Activated T-cell treated with anti-CD3 and anti-CD28 coated beads, Interleukin-2, amount 50 U/mL, for 24 hours (primary cell): ENCODE results near the gene ROBO2.

Source experiments
- DNase-seq: peaks from one replicate; pipeline ENCODE4 v3.0.0-alpha.2; 2020
- H3K27ac Mint-ChIP-seq: 2 replicates; pipeline ENCODE4 v1.8.0; 2020; ENCODE audit warnings: mild to moderate bottlenecking, mixed read lengths
- H3K27me3 Mint-ChIP-seq: 2 replicates; pipeline ENCODE4 v1.8.0; 2020; ENCODE audit warnings: mixed read lengths
- H3K36me3 Mint-ChIP-seq: 2 replicates; pipeline ENCODE4 v1.8.0; 2020; ENCODE audit warnings: low read depth, mixed read lengths
- H3K4me1 Mint-ChIP-seq: 2 replicates; pipeline ENCODE4 v1.8.0; 2020; ENCODE audit warnings: low read depth, mixed read lengths
- H3K4me3 Mint-ChIP-seq: 2 replicates; pipeline ENCODE4 v1.8.0; 2020; ENCODE audit warnings: mild to moderate bottlenecking, moderate library complexity, mixed read lengths
- H3K9me3 Mint-ChIP-seq: 2 replicates; pipeline ENCODE4 v1.8.0; 2020; ENCODE audit warnings: mixed read lengths

Gene ROBO2

GRCh38 chr3:77414881-77415280, 375.0 kb downstream of the ROBO2 start:
- Mint-ChIP-seq H3K4me1 (no peaks in the 10 kb centered on the region), H3K9me3 (peaks cover 14% of the 10 kb centered on the region)

GRCh38 chr3:77420336-77420735, 380.4 kb downstream of the ROBO2 start:
- Mint-ChIP-seq H3K4me1 (no peaks in the 10 kb centered on the region), H3K27ac (no peak overlapping the region), H3K36me3 (no peaks in the 10 kb centered on the region), H3K4me3 (no peak overlapping the region), H3K9me3 (no peaks in the 10 kb centered on the region), H3K27me3 (no peaks in the 10 kb centered on the region)
- DNase-seq = no peak

More at GRCh38 chr3:77414881-77415280, 375.0 kb downstream of the ROBO2 start:
- no peak overlapping the region for H3K4me3 Mint-ChIP-seq
- no peak overlapping the region for H3K27ac Mint-ChIP-seq
- DNase-seq = no peak
- H3K27me3 Mint-ChIP-seq = no peaks in the 10 kb centered on the region
- H3K36me3 Mint-ChIP-seq = no peaks in the 10 kb centered on the region

- H3K36me3 Mint-ChIP-seq = no peaks in the 10 kb centered on the region
- no peaks in the 10 kb centered on the region for H3K4me1 Mint-ChIP-seq
- H3K27ac Mint-ChIP-seq = no peak overlapping the region
- DNase-seq = no peak
- no peak overlapping the region for H3K4me3 Mint-ChIP-seq
- H3K9me3 Mint-ChIP-seq = no peaks in the 10 kb centered on the region
- no peaks in the 10 kb centered on the region for H3K27me3 Mint-ChIP-seq
Measured at GRCh38 chr3:77421916-77422315, 382.0 kb downstream of the ROBO2 start.

GRCh38 chr3:77426531-77426930, 386.6 kb downstream of the ROBO2 start:
- DNase-seq = no peak
- Mint-ChIP-seq H3K27me3 (no peaks in the 10 kb centered on the region), H3K36me3 (no peaks in the 10 kb centered on the region), H3K9me3 (peaks cover 3% of the 10 kb centered on the region), H3K4me3 (no peak overlapping the region), H3K4me1 (no peaks in the 10 kb centered on the region), H3K27ac (no peak overlapping the region)

- no peak overlapping the region for H3K4me3 Mint-ChIP-seq
- no peak for DNase-seq
- H3K9me3 Mint-ChIP-seq = peaks cover 3% of the 10 kb centered on the region
- H3K4me1 Mint-ChIP-seq = no peaks in the 10 kb centered on the region
- H3K27me3 Mint-ChIP-seq = no peaks in the 10 kb centered on the region
- H3K27ac Mint-ChIP-seq = no peak overlapping the region
- H3K36me3 Mint-ChIP-seq = no peaks in the 10 kb centered on the region
Measured at GRCh38 chr3:77427528-77427927, 387.6 kb downstream of the ROBO2 start.

GRCh38 chr3:77436908-77437307, 397.0 kb downstream of the ROBO2 start:
- no peak overlapping the region for H3K27ac Mint-ChIP-seq
- H3K4me3 Mint-ChIP-seq = no peak overlapping the region
- peaks cover 23% of the 10 kb centered on the region for H3K9me3 Mint-ChIP-seq
- no peaks in the 10 kb centered on the region for H3K27me3 Mint-ChIP-seq
- no peaks in the 10 kb centered on the region for H3K36me3 Mint-ChIP-seq
- DNase-seq = no peak
- no peaks in the 10 kb centered on the region for H3K4me1 Mint-ChIP-seq

- no peaks in the 10 kb centered on the region for H3K27me3 Mint-ChIP-seq
- H3K36me3 Mint-ChIP-seq = no peaks in the 10 kb centered on the region
- no peak for DNase-seq
- H3K4me1 Mint-ChIP-seq = no peaks in the 10 kb centered on the region
- H3K9me3 Mint-ChIP-seq = peaks cover 15% of the 10 kb centered on the region
- H3K4me3 Mint-ChIP-seq = no peak overlapping the region
- H3K27ac Mint-ChIP-seq = no peak overlapping the region
Measured at GRCh38 chr3:77446084-77446483, 406.2 kb downstream of the ROBO2 start.

GRCh38 chr3:77446761-77447160, 406.9 kb downstream of the ROBO2 start:
- Mint-ChIP-seq H3K4me1 (no peaks in the 10 kb centered on the region), H3K27me3 (no peaks in the 10 kb centered on the region), H3K27ac (no peak overlapping the region), H3K9me3 (peaks cover 15% of the 10 kb centered on the region), H3K4me3 (no peak overlapping the region), H3K36me3 (no peaks in the 10 kb centered on the region)
- DNase-seq = no peak

- H3K36me3 Mint-ChIP-seq = no peaks in the 10 kb centered on the region
- no peak overlapping the region for H3K27ac Mint-ChIP-seq
- no peak for DNase-seq
- no peaks in the 10 kb centered on the region for H3K4me1 Mint-ChIP-seq
- no peaks in the 10 kb centered on the region for H3K27me3 Mint-ChIP-seq
- no peak overlapping the region for H3K4me3 Mint-ChIP-seq
- peaks cover 19% of the 10 kb centered on the region for H3K9me3 Mint-ChIP-seq
Measured at GRCh38 chr3:77449459-77450350, 409.8 kb downstream of the ROBO2 start.

- Mint-ChIP-seq H3K36me3 (no peaks in the 10 kb centered on the region), H3K27ac (no peak overlapping the region), H3K27me3 (no peaks in the 10 kb centered on the region), H3K9me3 (peaks cover 24% of the 10 kb centered on the region), H3K4me1 (no peaks in the 10 kb centered on the region), H3K4me3 (no peak overlapping the region)
- no peak for DNase-seq
Measured at GRCh38 chr3:77456431-77456830, 416.5 kb downstream of the ROBO2 start.

- Mint-ChIP-seq H3K27me3 (no peaks in the 10 kb centered on the region), H3K36me3 (no peaks in the 10 kb centered on the region), H3K4me1 (no peaks in the 10 kb centered on the region), H3K4me3 (no peak overlapping the region), H3K9me3 (peaks cover 24% of the 10 kb centered on the region), H3K27ac (no peak overlapping the region)
- DNase-seq = no peak
Measured at GRCh38 chr3:77456906-77457305, 417.0 kb downstream of the ROBO2 start.

- Mint-ChIP-seq H3K27me3 (no peaks in the 10 kb centered on the region), H3K4me1 (no peaks in the 10 kb centered on the region), H3K36me3 (no peaks in the 10 kb centered on the region), H3K4me3 (no peak overlapping the region), H3K27ac (no peak overlapping the region), H3K9me3 (peaks cover 20% of the 10 kb centered on the region)
- no peak for DNase-seq
Measured at GRCh38 chr3:77459926-77460325, 420.0 kb downstream of the ROBO2 start.

- no peak overlapping the region for H3K27ac Mint-ChIP-seq
Measured at GRCh38 chr3:77460326-77460725, 420.4 kb downstream of the ROBO2 start.

GRCh38 chr3:77462951-77463350, 423.1 kb downstream of the ROBO2 start:
- no peak for DNase-seq
- H3K4me1 Mint-ChIP-seq = no peaks in the 10 kb centered on the region
- H3K9me3 Mint-ChIP-seq = peaks cover 17% of the 10 kb centered on the region
- no peak overlapping the region for H3K27ac Mint-ChIP-seq
- no peaks in the 10 kb centered on the region for H3K36me3 Mint-ChIP-seq
- no peaks in the 10 kb centered on the region for H3K27me3 Mint-ChIP-seq
- H3K4me3 Mint-ChIP-seq = no peak overlapping the region

More at GRCh38 chr3:77460326-77460725, 420.4 kb downstream of the ROBO2 start:
- peaks cover 20% of the 10 kb centered on the region for H3K9me3 Mint-ChIP-seq
- no peaks in the 10 kb centered on the region for H3K4me1 Mint-ChIP-seq
- H3K4me3 Mint-ChIP-seq = no peak overlapping the region
- DNase-seq = no peak
- no peaks in the 10 kb centered on the region for H3K27me3 Mint-ChIP-seq
- H3K36me3 Mint-ChIP-seq = no peaks in the 10 kb centered on the region

GRCh38 chr3:77464111-77464688, 424.3 kb downstream of the ROBO2 start:
- H3K27ac Mint-ChIP-seq = no peak overlapping the region
- no peak overlapping the region for H3K4me3 Mint-ChIP-seq
- DNase-seq = no peak
- H3K27me3 Mint-ChIP-seq = no peaks in the 10 kb centered on the region
- no peaks in the 10 kb centered on the region for H3K36me3 Mint-ChIP-seq
- peaks cover 17% of the 10 kb centered on the region for H3K9me3 Mint-ChIP-seq
- H3K4me1 Mint-ChIP-seq = no peaks in the 10 kb centered on the region
